GM21737 (cell line): ENCODE measurements around the gene PPP1R9A.

Experiments used
- ATAC-seq: cut with Tn5 transposase; IDR thresholded peaks from one replicate; pipeline ENCODE4 v1.9.1; 2021; ENCODE audit warnings: mild to moderate bottlenecking, moderate library complexity; ENCODE audit not compliant: unreplicated experiment

The PPP1R9A gene

DNA sequence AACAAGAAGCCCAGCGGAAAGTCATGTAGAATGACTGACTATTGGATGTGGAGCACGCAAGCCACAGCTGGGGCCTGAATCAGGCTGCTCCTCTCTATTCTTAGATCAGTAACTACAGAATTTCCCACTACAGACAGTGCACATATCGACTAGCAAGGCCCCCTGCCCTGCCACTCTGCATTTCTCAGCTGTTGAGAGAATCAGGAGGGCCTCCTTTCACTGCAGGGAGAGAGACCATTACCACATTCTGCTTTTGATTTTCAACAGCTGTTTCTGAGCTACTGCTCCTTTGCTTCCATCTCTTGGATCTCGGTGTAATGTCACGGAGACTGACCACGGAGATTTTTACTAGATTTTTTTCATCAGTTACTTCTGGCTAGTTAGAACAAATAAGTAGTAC is 343.2 kb downstream of the PPP1R9A start:
- ATAC-seq, result no peak

DNA sequence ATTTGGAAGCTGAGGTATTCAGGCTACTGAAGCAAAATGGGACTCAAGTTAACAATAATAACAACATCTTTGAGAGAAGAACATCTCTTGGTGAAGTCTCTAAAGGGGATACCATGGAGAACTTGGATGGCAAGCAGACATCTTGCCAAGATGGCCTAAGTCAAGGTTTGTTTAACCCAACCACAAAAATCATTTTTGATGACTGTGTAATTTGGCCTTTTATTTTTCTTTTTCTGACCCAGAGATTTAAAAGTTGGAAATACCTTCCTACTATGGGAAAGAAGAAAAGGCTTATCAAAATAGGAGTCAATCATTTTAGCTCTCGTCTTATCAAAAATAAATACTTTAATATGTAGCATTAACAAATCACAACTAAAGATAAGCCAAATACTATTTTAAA is 344.6 kb downstream of the PPP1R9A start:
- no peak for ATAC-seq

DNA sequence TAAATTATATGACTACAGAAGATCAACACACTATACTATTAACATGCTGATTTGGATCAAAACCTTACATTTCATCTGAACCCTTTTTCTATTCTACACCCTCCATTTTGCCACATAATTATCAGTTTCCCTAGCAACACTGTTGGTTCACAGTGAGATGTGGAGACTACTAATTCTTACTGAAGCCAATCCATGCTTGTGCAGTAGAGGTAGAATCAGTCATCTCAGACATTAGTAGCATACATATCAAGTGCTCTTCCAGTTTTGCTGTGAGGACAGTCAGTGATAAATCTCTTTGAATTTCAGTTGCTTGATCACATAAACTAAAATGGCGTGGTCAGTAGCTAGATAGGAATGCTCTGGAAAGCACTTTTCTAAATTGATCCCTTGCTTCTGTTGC is 346.6 kb downstream of the PPP1R9A start:
- no peak for ATAC-seq

GRCh38 chr7:95255691-95256090 is 348.3 kb downstream of the PPP1R9A start:
- ATAC-seq, result no peak

DNA sequence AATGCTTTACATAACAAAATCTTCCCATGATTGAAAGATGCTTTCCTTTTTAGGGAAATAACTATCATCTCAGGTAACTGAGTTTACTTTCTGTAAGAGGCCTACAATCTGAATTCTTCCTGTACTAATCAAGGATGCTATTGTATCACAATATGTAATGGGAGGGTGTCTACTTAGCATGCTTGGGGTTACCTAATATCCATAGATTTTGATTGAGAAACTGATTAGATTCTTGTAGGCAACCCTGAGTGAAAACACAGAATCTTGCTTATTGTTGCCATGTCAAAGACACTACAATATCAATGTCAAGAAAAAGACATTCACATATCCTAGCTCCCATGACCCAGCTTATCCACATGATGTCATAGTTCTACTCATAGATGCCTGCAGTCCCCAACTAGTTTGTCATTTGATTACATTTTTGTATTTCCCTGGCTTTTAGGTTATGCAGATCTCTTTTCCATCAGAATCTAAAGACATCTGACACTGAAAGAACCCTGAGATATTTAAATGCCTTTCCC is 354.6 kb downstream of the PPP1R9A start:
- no peak for ATAC-seq

DNA sequence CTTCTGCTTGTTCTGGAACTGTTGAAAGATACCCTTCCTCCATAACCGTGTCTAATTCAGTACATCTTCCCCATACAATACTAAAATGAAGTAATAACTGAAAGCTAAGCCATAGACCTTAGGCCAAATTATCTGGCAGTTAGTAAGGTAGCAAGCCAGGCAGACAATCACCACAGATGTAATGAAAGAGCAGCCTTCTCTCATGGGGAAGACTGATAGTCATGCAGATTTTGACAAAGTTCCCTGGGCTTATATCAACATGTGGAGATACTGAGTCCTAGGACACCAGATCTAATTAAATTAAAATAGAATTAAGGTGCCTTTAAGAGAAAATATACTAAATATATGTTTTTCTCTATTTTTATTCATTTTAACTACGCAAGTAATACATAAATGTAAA is 355.5 kb downstream of the PPP1R9A start:
- no peak for ATAC-seq

DNA sequence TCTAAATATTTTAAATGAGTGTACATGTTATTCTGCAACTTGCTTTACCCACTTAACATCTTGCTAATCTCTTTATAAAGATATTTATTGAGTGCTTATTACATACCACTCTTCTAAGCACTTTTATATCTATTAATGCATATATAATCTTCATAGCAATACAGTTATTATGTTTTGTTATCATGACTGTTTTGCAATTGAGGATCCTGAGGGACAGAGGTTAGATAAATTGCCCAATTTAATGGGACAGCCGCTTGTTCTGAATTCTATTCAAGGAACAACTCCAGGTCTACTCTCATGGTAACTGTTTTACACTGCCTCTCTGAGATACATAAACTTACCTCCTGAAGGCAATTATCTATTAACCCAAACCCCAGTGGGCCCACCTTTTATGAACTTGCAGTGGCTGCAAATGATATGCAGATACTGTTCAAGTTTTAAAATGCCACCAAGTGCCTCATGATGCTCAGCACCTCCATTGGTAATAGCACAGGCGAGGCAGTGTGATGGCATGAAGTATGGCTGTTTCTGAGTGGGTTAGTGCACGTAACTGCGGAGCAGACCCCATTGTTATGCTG is 356.5 kb downstream of the PPP1R9A start:
- ATAC-seq, result no peak

DNA sequence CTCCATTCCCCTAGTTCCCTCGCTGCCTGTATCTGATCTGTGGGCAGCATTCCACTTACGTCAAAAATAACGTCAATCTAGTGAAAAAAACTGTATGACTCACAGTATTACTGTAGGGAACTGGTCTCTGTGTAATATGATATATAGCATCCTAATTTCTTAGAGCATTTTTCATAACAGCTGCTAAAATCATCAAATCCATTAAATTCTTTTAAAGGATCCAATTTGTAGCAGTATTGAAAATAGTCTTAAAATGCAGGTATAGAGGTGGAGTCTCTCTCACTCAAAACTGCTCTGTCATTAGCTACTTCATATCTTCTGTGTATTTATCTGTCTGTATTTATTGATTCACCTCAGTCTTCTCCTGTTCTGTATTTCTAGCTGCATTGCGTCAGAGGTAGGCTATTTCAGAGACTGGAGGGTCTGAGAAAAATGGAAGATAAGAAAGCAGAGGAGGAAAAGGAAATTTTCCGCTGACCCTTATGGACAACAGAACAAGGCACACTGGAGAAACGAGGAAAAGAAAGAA is 357.0 kb downstream of the PPP1R9A start:
- no peak for ATAC-seq

DNA sequence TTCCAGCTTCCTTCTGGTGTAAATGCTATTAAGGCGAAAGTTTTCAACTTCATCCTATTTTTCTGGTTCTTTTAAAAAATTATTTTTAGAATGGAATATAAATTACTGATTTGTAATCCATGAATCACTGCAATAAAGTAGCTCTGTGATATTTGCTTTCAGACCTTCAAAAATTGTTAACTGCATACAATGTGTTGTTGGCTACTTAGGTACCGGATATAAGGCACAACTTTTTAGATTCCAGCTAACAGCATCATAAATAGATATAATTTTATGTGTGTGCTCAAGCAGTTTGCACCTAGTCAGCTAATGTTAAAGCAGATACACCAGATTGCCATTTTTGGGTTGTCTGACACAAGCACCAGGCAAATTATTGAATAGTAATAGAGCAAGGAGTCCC is 358.2 kb downstream of the PPP1R9A start:
- no peak for ATAC-seq

- ATAC-seq, result no peak
Measured at GRCh38 chr7:95267754-95268153, 360.4 kb downstream of the PPP1R9A start.

- no peak for ATAC-seq
Measured at GRCh38 chr7:95269640-95270039, 362.2 kb downstream of the PPP1R9A start.

GRCh38 chr7:95276114-95276513 is 368.7 kb downstream of the PPP1R9A start:
- ATAC-seq, result no peak

DNA sequence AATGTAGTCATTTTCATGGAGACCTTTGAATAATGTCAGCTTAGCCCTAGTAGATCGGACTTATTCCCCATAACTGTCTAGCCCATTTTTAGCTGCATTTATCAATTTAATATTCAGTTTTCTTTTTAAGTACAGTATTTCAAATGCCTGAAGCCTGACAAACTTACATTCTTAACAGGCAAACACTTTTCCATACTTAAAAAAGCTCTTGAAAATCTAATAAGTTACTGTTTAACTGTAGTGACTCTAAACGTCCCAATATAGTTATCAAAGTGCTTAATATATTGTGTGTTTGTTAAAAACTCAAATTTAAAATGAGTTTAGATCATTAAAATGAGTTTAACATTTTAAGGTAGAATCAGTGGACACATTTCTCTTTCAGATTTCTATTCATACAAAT is 372.0 kb downstream of the PPP1R9A start:
- no peak for ATAC-seq

DNA sequence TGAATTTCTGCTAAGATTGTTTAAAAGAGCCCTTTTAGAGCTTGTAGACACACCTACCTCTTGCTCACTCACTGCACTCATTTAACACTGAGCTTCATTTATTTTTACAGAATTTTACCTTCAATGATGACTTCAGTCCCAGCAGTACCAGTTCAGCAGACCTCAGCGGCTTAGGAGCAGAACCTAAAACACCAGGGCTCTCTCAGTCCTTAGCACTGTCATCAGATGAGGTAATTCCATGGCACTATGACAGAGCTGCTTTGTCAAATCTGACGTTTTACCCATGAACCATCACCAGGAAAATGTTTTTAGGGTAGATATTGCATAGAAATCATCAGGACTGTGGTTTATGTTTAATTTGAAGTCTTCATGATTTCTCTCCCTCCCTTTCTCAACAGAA is 378.7 kb downstream of the PPP1R9A start:
- ATAC-seq, result no peak

- no peak for ATAC-seq
Measured at GRCh38 chr7:95290166-95290830, 382.9 kb downstream of the PPP1R9A start.

DNA sequence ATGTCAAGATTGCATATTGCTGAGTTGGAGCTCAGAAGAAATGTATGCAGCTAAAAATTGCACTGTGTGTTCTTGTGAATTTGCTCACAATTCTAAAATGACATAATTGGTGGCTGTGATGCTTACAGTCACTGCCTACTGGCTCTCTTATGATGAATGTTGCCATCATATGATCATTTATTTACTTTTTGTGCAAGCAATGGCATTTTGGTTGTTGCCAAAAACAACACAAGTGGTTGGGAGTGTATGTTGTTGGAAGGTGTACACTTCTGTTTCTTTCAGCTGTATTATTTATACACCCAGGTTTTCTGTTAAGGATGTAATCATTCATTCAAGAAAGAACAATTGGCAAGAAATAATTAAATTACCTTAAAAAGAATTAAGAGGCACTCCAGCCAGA is 388.0 kb downstream of the PPP1R9A start:
- ATAC-seq, result no peak

DNA sequence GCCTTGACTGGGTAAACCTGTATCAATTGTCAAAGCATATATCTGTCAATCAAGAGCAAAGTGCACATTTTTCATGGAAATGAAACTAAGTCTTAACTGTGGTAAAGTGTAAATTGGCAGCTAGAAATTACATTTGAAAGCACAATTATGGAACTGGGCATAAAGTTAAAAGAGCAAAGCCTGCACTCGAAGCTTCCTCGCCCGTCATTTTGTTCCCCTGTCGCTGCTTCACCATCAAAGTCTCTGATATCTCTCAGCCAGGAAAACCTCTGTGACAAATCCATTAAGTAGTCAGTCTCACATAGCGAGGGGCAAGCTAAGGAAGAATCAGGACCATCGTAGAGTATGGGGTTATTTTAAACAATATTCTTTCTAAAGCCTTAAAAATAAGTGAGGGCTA is 389.1 kb downstream of the PPP1R9A start:
- no peak for ATAC-seq

DNA sequence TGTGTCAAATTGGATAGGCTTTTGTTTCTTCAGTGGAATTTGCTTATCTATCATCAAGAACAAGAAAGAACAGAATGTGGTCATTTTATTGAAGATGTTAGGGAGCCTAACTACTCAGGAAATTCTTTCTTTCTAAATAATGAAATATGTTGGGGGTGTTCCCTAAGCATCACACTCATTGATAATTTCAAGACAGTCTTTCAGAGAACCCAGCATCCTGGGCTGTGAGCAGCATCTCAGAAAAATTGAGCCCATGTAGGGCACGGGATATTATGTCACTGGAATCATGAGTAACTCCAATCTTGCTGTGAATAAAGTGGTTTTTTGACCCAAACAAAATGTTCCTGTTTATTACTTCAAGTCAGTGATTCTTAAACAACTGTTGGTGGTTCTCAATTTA is 389.6 kb downstream of the PPP1R9A start:
- ATAC-seq, result no peak

DNA sequence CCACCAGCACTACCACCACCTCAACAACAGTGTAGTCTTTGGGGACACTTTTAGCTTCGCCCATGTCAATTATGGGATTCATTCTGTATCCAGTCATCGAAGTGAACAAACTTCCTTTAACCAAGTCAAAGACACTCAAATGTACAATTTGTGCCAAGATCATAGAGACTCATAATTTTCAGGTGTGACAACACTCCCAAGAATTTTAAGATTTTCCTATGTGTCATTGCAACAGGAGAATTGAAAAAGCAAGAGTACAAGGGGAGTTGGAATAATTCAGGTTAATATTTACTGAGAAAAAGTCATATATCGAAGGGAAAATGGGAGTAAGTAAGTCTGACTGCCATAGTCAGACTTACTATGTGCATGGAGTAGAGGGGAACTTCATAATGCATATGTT is 390.7 kb downstream of the PPP1R9A start:
- no peak for ATAC-seq

- ATAC-seq, result no peak
Measured at GRCh38 chr7:95303013-95303905, 395.9 kb downstream of the PPP1R9A start.

GRCh38 chr7:95304990-95305389 is 397.6 kb downstream of the PPP1R9A start:
- no peak for ATAC-seq

GRCh38 chr7:95309951-95310350 is 402.6 kb downstream of the PPP1R9A start:
- ATAC-seq, result no peak
